Activated T-helper 1 cell treated with Interleukin-2 at 50 U/mL for 16 hours (primary cell): ENCODE results near the gene CLEC3B.
"Not testable (repeated sequence)": the region's sequence is repeated elsewhere in the genome, so short reads cannot be mapped to it uniquely, and the experiment has no call there.

Experiments
- DNase-seq: peaks from one replicate; pipeline ENCODE4 v3.0.0-alpha.2; 2020; ENCODE audit warnings: low read depth

CLEC3B gene

GRCh38 chr3:45066109-45066801 is 40.2 kb downstream of the CLEC3B start:
- no peak for DNase-seq

- no peak for DNase-seq
Measured at GRCh38 chr3:45067486-45067885, 41.4 kb downstream of the CLEC3B start.

GRCh38 chr3:45067941-45068340 is 41.8 kb downstream of the CLEC3B start:
- DNase-seq, result no peak

- no peak for DNase-seq
Measured at GRCh38 chr3:45071075-45071474, 45.0 kb downstream of the CLEC3B start.

GRCh38 chr3:45075821-45076625 is 49.9 kb downstream of the CLEC3B start:
- DNase-seq, result no peak

- DNase-seq, result not testable (repeated sequence)
Measured at GRCh38 chr3:45078256-45078655, 52.2 kb downstream of the CLEC3B start.

- no peak for DNase-seq
Measured at GRCh38 chr3:45078910-45079522, 52.9 kb downstream of the CLEC3B start.

- DNase-seq, result no peak
Measured at GRCh38 chr3:45079715-45080114, 53.6 kb downstream of the CLEC3B start.

GRCh38 chr3:45080824-45081223 is 54.7 kb downstream of the CLEC3B start:
- DNase-seq, result no peak

GRCh38 chr3:45081506-45082141 is 55.5 kb downstream of the CLEC3B start:
- DNase-seq, result no peak

GRCh38 chr3:45082142-45082538 is 56.0 kb downstream of the CLEC3B start:
- DNase-seq, result no peak

GRCh38 chr3:45083023-45083422 is 56.9 kb downstream of the CLEC3B start:
- DNase-seq, result no peak

GRCh38 chr3:45084361-45084760 is 58.3 kb downstream of the CLEC3B start:
- DNase-seq, result no peak

GRCh38 chr3:45084820-45085816 is 59.0 kb downstream of the CLEC3B start:
- DNase-seq, result no peak
